IPS-11a (cell line): Measurements from ENCODE around the gene CFAP20DC.
"Not testable (repeated sequence)": the region's sequence is repeated elsewhere in the genome, so short reads cannot be mapped to it uniquely, and the experiment has no call there.

Source experiments
- H3K4me3 ChIP-seq: one replicate; pipeline ENCODE4 v1.5.1; 2013; ENCODE audit warnings: low read depth, low read length, control low read depth

The CFAP20DC gene

GRCh38 chr3:58880182-58880581 lies 169.6 kb downstream of the CFAP20DC start:
- H3K4me3 ChIP-seq, result no peak overlapping the region

GRCh38 chr3:58874795-58875194 lies 175.0 kb downstream of the CFAP20DC start:
- no peak overlapping the region for H3K4me3 ChIP-seq

- H3K4me3 ChIP-seq, result no peak overlapping the region
These were observed 175.5 kb downstream of the CFAP20DC start for GRCh38 chr3:58874248-58874741.

- H3K4me3 ChIP-seq, result no peak overlapping the region
These were observed 181.6 kb downstream of the CFAP20DC start for GRCh38 chr3:58868097-58868779.

GRCh38 chr3:58867621-58868020 lies 182.2 kb downstream of the CFAP20DC start:
- no peak overlapping the region for H3K4me3 ChIP-seq

- no peak overlapping the region for H3K4me3 ChIP-seq
These were observed 183.7 kb downstream of the CFAP20DC start for GRCh38 chr3:58866079-58866478.

DNA sequence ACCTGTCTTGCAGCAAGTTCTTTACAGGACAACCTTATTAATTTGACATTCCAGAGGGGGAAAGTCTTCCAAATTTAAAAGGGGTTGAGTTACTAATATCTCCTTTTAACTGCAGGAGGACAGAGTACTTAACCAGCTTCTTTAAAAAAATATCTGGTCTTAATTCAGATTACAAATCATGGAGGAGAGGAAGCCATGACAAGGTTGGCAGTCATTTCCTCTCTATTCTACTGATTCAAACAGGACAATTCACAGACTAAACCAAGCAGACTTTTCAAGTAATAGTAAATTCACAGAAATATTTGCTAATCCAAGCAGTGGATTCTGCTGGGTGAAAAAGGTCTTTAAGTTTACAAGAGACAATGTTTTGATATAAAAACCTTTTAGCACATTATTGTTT lies 185.3 kb downstream of the CFAP20DC start:
- no peak overlapping the region for H3K4me3 ChIP-seq

DNA sequence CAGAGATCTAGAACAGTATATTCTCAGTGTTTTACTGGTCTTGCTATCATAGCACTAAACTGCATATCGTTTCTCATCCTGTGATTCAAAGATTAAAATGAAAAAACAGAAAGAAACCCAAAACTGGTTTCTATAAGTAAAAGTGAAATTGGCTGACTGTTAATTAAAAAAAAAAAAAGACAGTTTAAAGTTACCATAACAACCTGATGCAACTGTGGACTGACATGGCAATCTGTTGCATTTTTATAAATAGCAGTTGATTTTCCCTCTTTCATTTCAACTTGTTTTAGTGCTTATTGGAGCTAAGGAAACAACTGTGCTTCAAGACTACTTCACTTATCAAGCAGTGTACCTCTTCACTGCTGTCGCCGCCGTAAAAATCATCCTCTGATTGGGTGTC lies 186.6 kb downstream of the CFAP20DC start:
- no peak overlapping the region for H3K4me3 ChIP-seq

DNA sequence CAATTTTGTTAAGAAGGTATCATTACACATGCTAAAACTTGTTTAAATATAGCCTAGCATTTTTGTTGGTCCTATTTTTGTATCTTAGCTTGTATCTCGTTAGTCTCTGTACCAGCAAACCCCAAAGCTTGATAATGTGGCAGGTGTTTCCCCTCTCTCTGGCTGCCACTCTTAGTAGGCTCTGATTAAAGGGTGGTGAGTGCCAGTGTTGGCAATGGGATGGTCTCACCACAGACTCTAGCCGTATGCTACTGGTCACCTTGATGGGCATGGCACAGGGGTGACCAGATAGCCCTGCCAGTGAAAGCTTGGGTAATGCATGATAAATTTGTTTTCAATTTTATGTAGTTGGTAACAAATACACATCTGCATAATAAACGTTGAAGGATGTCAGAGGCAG lies 188.3 kb downstream of the CFAP20DC start:
- H3K4me3 ChIP-seq, result no peak overlapping the region

DNA sequence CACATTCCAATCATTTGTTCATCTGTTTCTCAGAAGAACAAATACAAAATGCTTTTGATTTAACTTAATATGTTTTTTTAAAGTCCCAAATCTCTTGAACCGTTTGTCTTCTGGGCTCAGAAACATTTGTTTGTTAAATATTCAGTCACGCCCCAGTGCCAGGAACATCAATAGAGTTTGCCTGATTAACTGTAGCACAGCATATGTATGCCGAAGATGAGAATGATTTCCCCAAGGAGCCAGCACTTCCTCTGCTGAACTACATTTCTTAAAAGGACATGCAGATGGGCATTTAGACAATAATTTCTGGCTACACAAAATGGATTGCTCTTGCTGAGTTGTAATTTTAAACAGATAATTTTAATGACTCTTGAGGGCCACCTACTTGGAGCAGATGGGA lies 191.7 kb downstream of the CFAP20DC start:
- H3K4me3 ChIP-seq, result no peak overlapping the region

GRCh38 chr3:58857402-58857801 lies 192.4 kb downstream of the CFAP20DC start:
- no peak overlapping the region for H3K4me3 ChIP-seq

DNA sequence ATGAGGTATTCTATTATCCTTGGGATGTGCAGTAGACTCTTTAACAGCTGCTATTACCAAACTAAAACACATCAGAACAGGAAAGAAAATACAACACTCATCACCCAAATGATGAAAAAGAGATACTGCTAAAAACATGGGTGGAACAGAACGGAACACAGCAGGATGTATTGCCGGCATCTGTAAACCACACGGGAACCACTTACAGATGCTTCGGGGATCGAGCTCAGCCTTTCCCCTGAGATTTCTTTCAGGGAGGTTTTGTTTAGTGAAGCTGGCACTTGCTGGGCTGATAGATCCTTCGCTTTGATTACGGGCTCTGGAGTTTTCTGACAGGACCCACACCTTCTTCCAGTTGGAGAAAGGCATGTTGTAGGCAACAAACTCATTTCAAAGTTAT lies 201.0 kb downstream of the CFAP20DC start:
- no peak overlapping the region for H3K4me3 ChIP-seq

DNA sequence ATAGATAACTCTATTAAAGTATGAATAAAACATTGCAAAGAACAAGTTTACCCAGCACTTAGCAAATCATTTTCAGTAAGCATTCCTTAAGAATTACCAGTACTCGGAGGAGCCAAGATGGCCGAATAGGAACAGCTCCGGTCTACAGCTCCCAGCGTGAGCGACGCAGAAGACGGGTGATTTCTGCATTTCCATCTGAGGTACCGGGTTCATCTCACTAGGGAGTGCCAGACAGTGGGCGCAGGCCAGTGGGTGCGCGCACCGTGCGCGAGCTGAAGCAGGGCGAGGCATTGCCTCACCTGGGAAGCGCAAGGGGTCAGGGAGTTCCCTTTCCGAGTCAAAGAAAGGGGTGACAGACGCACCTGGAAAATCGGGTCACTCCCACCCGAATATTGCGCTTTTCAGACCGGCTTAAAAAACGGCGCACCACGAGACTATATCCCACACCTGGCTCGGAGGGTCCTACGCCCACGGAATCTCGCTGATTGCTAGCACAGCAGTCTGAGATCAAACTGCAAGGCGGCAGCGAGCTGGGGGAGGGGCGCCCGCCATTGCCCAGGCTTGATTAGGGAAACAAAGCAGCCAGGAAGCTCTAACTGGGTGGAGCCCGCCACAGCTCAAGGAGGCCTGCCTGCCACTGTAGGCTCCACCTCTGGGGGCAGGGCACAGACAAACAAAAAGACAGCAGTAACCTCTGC lies 207.6 kb downstream of the CFAP20DC start:
- not testable (repeated sequence) for H3K4me3 ChIP-seq

GRCh38 chr3:58840949-58841348 lies 208.9 kb downstream of the CFAP20DC start:
- H3K4me3 ChIP-seq, result no peak overlapping the region

- H3K4me3 ChIP-seq, result no peak overlapping the region
These were observed 209.9 kb downstream of the CFAP20DC start for GRCh38 chr3:58839964-58840363.

DNA sequence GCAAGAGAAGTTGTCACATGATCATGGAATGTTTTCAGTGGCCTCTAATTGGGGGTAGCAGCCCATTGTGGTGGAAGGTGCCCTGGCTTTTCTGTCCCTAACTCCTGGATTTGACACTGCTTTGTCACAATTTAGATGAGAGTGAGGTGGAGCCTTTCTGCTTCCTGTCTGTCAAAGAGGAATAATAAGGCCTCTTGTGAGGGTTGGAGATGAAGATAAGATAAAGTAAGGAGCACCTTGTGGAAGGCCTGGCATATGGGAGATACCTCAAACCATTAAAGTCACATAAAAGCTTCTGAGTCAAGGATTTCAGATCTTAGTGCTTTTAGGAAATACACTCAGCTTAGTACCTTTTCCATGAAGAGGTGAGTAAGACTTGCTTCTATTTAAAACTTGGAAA lies 210.6 kb downstream of the CFAP20DC start:
- no peak overlapping the region for H3K4me3 ChIP-seq

DNA sequence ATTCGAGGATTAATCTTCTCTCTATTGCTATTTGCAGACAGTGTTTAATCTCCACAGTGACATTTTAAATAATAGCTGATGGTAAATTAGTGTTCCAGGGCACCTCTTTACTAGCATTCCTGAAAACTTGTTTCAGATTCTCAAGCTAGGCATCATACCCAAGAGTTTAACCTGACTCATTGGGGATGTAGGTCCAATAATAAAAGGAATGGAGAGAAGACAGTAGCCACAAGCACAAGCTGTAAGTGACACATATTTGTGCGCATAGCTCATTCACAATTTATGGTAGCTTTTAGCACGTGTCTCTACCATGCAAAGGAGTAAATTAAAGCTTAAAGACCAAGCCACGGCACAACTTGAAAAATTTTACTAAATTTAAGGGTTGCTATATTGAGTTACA lies 212.0 kb downstream of the CFAP20DC start:
- no peak overlapping the region for H3K4me3 ChIP-seq

- H3K4me3 ChIP-seq, result no peak overlapping the region
These were observed 212.5 kb downstream of the CFAP20DC start for GRCh38 chr3:58837141-58837843.

- no peak overlapping the region for H3K4me3 ChIP-seq
These were observed 214.7 kb downstream of the CFAP20DC start for GRCh38 chr3:58835086-58835485.

DNA sequence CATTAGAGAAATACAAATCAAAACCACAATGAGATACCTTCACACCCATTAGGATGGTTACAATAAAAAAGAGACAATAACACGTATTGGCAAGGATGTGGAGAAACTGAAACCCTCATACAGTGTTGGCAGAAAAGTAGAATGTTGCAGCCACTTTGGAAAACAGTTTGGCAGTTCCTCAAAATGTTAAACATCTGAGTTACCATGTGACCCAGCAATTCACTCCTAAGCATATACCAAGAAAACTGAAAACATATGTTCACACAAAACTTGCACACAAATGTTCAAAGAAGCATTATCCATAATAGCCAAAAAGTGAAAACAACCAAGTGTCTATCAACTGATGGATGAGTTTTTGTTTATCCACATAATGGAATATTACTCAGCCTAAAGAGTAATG lies 216.3 kb downstream of the CFAP20DC start:
- no peak overlapping the region for H3K4me3 ChIP-seq

GRCh38 chr3:58829321-58830000 lies 220.4 kb downstream of the CFAP20DC start:
- H3K4me3 ChIP-seq, result no peak overlapping the region
